OCI-LY3 (cell line): ENCODE measurements around the gene PSMG1.

Source experiments
- CTCF ChIP-seq: fragments of 200-600, 300-600 bp; sonication (generic); IDR thresholded peaks from 2 replicates; pipeline ENCODE4 v1.5.1; 2014; ENCODE audit warnings: antibody characterized with exemption, low read length, low read depth
- EZH2phosphoT487 ChIP-seq: fragments of 200-600 bp; shearing (Covaris generic); IDR thresholded peaks from 2 replicates; pipeline ENCODE4 v1.6.1; 2018; ENCODE audit warnings: antibody characterized with exemption, mixed run types, low read depth

GRCh38 chr21:39148975-39149374 lies 34.3 kb downstream of the PSMG1 start:
- TF ChIP-seq CTCF (no peak), EZH2phosphoT487 (no peak)
